Measurements from ENCODE around the gene HTT-AS. TPM values are rescaled to one million over a fixed set of nuclear protein-coding genes. Genes with fewer than 3 reads are reported as not detected.

The HTT-AS gene
- total RNA-seq, 1 donor from 2014 or later, result not detected

DNA sequence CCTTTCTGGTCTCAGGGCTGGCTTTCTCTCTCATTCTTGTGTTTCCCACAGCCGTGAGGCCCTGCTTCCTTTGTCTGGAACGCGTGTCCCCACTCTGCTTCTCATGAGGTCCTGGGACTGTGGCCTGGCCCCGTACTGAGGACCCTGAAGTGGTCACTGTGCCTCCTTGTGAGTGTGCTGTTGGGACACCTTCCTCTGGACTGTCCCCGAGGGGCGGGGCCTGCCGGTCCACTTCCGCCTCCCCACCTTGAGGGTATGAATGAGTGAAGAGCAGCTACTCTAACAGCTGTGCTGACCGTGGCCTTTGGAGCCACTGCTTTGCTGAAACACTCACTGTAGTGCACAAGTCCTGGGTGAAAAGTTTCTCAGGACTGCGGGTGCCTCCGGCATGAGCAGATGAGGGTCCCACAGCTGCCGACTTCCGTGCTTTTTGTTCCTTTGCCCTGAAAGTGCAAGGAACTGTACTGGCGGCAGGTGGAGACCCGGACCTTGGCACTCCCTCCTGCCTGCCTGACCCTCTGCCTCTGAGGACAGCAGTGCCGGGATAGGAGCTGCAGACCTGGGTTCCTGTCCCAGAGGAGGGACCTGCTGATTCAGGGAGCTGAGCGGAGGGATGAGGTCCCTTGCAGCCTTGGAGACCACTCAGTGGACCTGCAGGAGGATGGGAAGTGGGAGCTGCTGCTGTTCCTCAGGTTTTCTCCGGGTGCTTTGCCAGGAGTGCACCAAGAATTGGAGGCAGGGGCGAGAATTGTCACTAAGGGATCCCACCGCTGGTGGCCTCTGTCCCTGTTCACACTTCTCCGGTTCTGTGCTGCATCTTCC, 38.0 kb downstream of the HTT-AS start:
- Mint-ChIP-seq H3K4me3 (ENCODE audit: unreplicated experiment) (no peak overlapping the region), H3K9me3 (ENCODE audit: unreplicated experiment) (no peaks in the 10 kb centered on the region), H3K27ac (ENCODE audit: unreplicated experiment) (no peak overlapping the region), H3K4me1 (ENCODE audit: unreplicated experiment) (peaks cover 4% of the 10 kb centered on the region), H3K36me3 (ENCODE audit: low read depth, unreplicated experiment) (no peaks in the 10 kb centered on the region), H3K27me3 (ENCODE audit: unreplicated experiment) (peaks cover 3% of the 10 kb centered on the region)
- DNase-seq (ENCODE audit: low spot score), result no peak
- TF ChIP-seq, protein P1, sequence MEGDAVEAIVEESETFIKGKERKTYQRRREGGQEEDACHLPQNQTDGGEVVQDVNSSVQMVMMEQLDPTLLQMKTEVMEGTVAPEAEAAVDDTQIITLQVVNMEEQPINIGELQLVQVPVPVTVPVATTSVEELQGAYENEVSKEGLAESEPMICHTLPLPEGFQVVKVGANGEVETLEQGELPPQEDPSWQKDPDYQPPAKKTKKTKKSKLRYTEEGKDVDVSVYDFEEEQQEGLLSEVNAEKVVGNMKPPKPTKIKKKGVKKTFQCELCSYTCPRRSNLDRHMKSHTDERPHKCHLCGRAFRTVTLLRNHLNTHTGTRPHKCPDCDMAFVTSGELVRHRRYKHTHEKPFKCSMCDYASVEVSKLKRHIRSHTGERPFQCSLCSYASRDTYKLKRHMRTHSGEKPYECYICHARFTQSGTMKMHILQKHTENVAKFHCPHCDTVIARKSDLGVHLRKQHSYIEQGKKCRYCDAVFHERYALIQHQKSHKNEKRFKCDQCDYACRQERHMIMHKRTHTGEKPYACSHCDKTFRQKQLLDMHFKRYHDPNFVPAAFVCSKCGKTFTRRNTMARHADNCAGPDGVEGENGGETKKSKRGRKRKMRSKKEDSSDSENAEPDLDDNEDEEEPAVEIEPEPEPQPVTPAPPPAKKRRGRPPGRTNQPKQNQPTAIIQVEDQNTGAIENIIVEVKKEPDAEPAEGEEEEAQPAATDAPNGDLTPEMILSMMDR (IDR thresholded peaks at IDR 0.05; ENCODE audit: unreplicated experiment), result no peak

DNA sequence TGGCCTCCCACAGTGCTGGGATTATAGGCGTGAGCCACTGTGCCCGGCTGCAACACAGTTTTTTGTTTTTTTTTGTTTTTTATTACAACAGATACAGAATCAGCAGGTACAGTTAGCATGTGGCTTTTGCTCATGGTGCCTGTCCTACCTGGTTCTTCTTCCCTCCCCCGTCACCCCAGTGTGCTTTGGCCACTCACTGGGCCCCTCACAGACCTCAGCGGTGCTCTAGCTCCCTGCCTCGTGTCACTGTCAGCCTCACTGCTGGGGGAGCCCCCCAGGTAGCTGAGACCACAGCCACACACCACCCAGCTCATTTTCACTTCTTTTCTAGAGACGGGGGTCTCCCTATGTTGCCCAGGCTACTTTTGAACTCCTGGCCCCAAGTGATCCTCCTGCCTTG, 38.7 kb downstream of the HTT-AS start:
- Mint-ChIP-seq H3K4me1 (ENCODE audit: unreplicated experiment) (peaks cover 4% of the 10 kb centered on the region), H3K9me3 (ENCODE audit: unreplicated experiment) (no peaks in the 10 kb centered on the region), H3K27me3 (ENCODE audit: unreplicated experiment) (peaks cover 7% of the 10 kb centered on the region), H3K4me3 (ENCODE audit: unreplicated experiment) (no peak overlapping the region), H3K27ac (ENCODE audit: unreplicated experiment) (no peak overlapping the region), H3K36me3 (ENCODE audit: low read depth, unreplicated experiment) (no peaks in the 10 kb centered on the region)
- DNase-seq (ENCODE audit: low spot score), result no peak
- TF ChIP-seq, protein P1 (IDR thresholded peaks at IDR 0.05; ENCODE audit: unreplicated experiment), result no peak

DNA sequence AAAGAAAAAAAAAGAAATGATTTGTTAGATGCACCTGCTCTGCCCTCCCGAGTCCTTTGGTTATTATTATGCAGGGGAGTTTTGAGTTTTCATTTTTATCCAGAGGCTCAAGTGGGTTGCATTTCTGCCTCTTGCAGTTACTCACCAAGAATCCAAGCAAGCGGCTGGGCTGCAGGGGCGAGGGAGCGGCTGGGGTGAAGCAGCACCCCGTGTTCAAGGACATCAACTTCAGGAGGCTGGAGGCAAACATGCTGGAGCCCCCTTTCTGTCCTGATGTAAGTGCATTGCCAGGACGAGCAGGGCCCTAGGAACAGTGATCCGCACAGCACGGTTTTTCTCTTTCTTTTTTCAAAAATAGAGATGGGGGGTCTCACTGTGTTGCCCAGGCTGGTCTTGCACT, 39.1 kb downstream of the HTT-AS start:
- H3K9me3 Mint-ChIP-seq (ENCODE audit: unreplicated experiment), result no peaks in the 10 kb centered on the region
- H3K4me3 Mint-ChIP-seq (ENCODE audit: unreplicated experiment), result no peak overlapping the region
- H3K36me3 Mint-ChIP-seq (ENCODE audit: low read depth, unreplicated experiment), result no peaks in the 10 kb centered on the region
- no peak for DNase-seq (ENCODE audit: low spot score)
- H3K4me1 Mint-ChIP-seq (ENCODE audit: unreplicated experiment), result peaks cover 4% of the 10 kb centered on the region
- H3K27ac Mint-ChIP-seq (ENCODE audit: unreplicated experiment), result no peak overlapping the region
- peaks cover 7% of the 10 kb centered on the region for H3K27me3 Mint-ChIP-seq (ENCODE audit: unreplicated experiment)
- TF ChIP-seq, protein P1 (IDR thresholded peaks at IDR 0.05; ENCODE audit: unreplicated experiment), result no peak

DNA sequence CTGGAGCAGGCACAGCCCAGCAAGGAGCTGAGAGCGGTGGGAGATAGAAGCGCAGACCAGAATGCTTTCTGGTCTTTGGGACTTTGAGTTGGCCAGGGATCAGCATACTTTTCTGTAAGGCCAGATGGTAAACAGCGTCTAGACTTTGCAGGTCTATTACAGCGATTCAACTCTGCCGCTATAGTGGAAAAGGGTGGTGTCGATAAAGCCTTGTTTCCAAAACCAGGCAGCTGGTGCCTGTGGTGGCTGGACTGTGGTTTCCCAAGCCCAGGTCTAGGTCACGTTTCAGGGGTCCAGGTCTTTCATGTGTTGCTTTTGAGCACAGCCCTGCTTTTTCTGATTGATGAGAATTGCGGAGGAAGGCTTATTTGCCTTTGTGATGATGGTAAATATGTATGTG, 40.1 kb downstream of the HTT-AS start:
- peaks cover 7% of the 10 kb centered on the region for H3K27me3 Mint-ChIP-seq (ENCODE audit: unreplicated experiment)
- no peak overlapping the region for H3K27ac Mint-ChIP-seq (ENCODE audit: unreplicated experiment)
- TF ChIP-seq, protein P1 (IDR thresholded peaks at IDR 0.05; ENCODE audit: unreplicated experiment), result no peak
- no peak for DNase-seq (ENCODE audit: low spot score)
- H3K9me3 Mint-ChIP-seq (ENCODE audit: unreplicated experiment), result no peaks in the 10 kb centered on the region
- H3K36me3 Mint-ChIP-seq (ENCODE audit: low read depth, unreplicated experiment), result no peaks in the 10 kb centered on the region
- H3K4me1 Mint-ChIP-seq (ENCODE audit: unreplicated experiment), result peaks cover 4% of the 10 kb centered on the region
- H3K4me3 Mint-ChIP-seq (ENCODE audit: unreplicated experiment), result no peak overlapping the region

DNA sequence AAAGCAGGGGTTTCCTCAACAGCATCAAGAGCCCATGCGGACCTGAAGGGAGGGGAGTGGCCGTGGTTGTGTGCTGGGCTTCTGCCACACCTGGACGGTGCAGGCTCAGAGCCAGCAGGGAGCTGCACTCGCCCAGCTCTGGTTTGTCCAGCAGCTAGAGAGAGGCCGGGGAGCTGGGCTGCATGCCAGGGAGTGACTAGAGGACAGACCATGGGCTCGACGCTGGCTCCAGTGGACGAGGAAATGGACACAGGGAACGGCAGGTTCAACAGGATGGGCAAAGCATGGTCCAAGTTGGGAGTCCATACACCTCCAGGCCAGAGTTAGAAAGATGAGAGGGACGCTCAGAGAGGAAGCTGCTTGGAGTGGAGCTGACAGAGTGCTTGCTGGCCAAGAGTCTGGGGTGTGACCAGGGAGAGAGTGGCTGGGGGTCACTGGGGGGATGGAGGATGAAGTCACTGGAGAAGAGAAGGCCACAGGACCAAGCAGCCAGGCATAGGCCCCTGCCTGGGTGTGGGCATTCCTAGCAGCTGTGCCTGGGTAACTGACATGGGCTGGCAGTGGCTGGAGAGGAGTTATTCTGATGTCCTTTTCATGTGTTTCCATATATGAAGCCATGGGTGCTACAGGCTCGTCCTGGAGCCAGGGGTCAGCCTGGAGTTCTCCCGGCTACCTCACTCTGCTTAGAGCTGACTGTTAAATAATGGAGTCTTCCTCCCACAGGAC, 42.8 kb downstream of the HTT-AS start:
- no peaks in the 10 kb centered on the region for H3K4me1 Mint-ChIP-seq (ENCODE audit: unreplicated experiment)
- peaks cover 7% of the 10 kb centered on the region for H3K27me3 Mint-ChIP-seq (ENCODE audit: unreplicated experiment)
- TF ChIP-seq, protein P1 (IDR thresholded peaks at IDR 0.05; ENCODE audit: unreplicated experiment), result no peak
- no peak for DNase-seq (ENCODE audit: low spot score)
- no peak overlapping the region for H3K4me3 Mint-ChIP-seq (ENCODE audit: unreplicated experiment)
- no peaks in the 10 kb centered on the region for H3K9me3 Mint-ChIP-seq (ENCODE audit: unreplicated experiment)
- H3K27ac Mint-ChIP-seq (ENCODE audit: unreplicated experiment), result no peak overlapping the region
- no peaks in the 10 kb centered on the region for H3K36me3 Mint-ChIP-seq (ENCODE audit: low read depth, unreplicated experiment)
